GM12892 (cell line): ENCODE measurements around the gene CUL4A.

Source experiments
- POLR2A ChIP-seq: IDR thresholded peaks from 2 replicates; pipeline ENCODE4 v1.6.1; 2011; ENCODE audit warnings: low read depth, low read length, control low read depth
- POLR2AphosphoS5 ChIP-seq: IDR thresholded peaks from 2 replicates; pipeline ENCODE4 v1.6.1; 2011; ENCODE audit warnings: low read depth, low read length, control low read depth
- TAF1 ChIP-seq: IDR thresholded peaks from 2 replicates; pipeline ENCODE4 v1.6.1; 2011; ENCODE audit warnings: low read depth, mild to moderate bottlenecking, control low read depth, low read length, borderline replicate concordance

DNA sequence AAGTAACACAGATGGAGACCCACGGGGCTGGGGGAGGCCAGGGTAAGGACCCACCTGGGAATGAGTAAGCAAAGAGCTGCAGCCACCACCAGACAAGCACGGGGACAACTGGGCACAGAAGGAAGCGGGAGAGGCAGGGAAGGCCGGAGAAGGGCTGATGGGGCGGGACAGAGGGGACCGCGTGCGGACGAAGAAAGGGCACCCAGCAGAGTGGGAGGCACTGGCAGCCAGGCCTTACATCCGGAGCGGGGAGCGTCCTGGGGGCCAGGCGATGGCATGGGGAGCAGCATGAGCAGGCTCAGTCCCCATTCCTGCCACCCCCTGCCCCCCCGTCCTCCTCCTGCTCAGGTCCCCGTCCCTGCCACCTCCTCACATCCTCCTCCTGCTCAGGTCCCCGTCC lies 48.0 kb upstream of the CUL4A start:
- TF ChIP-seq POLR2A (no peak), POLR2AphosphoS5 (no peak), TAF1 (no peak)
